H1 (cell line): ENCODE data around the gene FGF14. TPM values are rescaled to one million over a fixed set of nuclear protein-coding genes. Genes with fewer than 3 reads are reported as not detected.

Source experiments
- ATF2 ChIP-seq: IDR thresholded peaks from 2 replicates; pipeline ENCODE4 v1.6.1; 2012; ENCODE audit warnings: low read length, inconsistent platforms
- CHD2 ChIP-seq: IDR thresholded peaks from 2 replicates; pipeline ENCODE4 v1.6.1; 2012; ENCODE audit warnings: low read length, improper control_type of control experiment
- CTBP2 ChIP-seq: IDR thresholded peaks from 2 replicates; pipeline ENCODE4 v1.7.0; 2011; ENCODE audit warnings: borderline replicate concordance, mild to moderate bottlenecking, moderate library complexity, mixed read lengths, low read length; ENCODE audit not compliant: insufficient read depth, insufficient read length
- KDM1A ChIP-seq: fragments of 200-600, 300-600 bp; sonication (generic); IDR thresholded peaks from 2 replicates; pipeline ENCODE4 v1.7.1; 2016; ENCODE audit warnings: mild to moderate bottlenecking, low read length, borderline replicate concordance
- POLR2AphosphoS5 ChIP-seq: IDR thresholded peaks from 2 replicates; pipeline ENCODE4 v1.6.1; 2011; ENCODE audit warnings: low read depth, low read length
- polyA plus RNA-seq, 7 experiments: library from polyadenylated mRNA; depleted of rRNA in 3 of 7; stranded (reverse) in 5 of 7; unstranded in 2 of 7; fragments of >200 nt in 5 of 7; fragments of 200-250 nt in 2 of 7; gene quantifications; 1 replicate in 5 of 7; 2 replicates in 1 of 7; 4 replicates in 1 of 7; pipeline versions ENCODE4 v1.2.1 to v1.2.3, GENCODE V29; 2011 to 2013; ENCODE audit warnings: missing spikeins in 2 of 7, mixed read lengths in 2 of 7
- total RNA-seq: library from RNA; stranded (reverse); fragmentation: NEBNext Ultra II Directional; extraction: Animal tissue kit (Norgen Biotek cat#: 25700); gene quantifications from 2 replicates; pipeline ENCODE4 v1.2.1, GENCODE V29; 2021

FGF14 gene
- total and polyA plus RNA-seq, 2 of the 8 experiments (the other 6 are each of a cell fraction or from before 2014, with no cell fraction given) = 0.05 to 0.58 TPM

DNA sequence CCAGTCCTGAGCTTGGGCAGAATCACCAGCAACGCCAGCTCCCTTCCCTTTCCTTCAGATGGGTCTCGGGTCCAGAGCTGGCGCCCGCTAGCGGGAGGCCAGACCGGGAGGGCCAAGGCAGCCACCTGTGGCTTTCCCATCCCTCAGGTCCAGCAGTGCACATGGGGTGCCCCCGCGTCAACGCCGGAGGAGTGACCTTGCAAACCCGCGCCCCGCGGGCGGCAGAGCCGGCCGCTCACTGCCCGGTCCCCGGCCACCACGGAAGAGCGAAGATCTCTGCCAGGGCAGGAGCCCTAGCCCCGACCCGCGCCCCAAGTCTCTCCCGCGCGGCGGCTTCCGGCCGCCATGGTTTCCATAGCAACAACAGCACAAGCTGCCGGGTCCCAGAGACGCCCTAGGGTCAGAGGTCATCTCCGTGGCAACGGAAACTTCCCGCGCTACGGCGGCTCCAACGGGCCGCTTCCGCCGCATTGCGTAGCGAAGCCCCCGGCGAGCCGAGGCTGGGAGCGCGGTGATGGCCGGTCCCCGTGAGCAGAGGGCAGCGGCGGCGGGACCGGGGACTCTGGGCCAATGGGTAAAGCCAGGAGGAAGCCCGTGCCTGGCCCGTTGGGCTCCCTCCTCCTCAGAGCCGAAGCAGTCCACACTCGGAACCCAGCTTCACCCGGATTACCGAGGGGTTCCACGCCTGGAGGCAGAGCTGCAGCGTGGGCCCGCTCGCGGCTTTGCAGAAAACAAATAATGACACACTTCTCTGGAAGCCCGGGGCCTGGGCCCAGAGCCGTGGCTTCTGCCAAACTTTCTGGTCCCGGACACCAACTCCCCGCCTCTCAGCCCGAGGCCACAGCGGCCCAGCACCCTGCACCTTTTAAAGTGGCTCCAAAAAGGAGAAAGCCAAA is 7.4 kb downstream of the FGF14 start (continued):
- TF ChIP-seq POLR2AphosphoS5 (peak; percentile 87), CTBP2 (no peak), CHD2 (peak; percentile 85), ATF2 (no peak), KDM1A (no peak)
